SK-N-SH treated with all-trans-retinoic acid at 6 μM for 48 hours (cell line): ENCODE results near the gene PRORP.

ENCODE experiments used
- CREB5 ChIP-seq: fragments of 250-450 bp; sonication (Bioruptor Pico); IDR thresholded peaks from 2 replicates; pipeline ENCODE4 v1.5.1; 2020; ENCODE audit warnings: low read depth, mild to moderate bottlenecking, moderate library complexity
- ESRRG ChIP-seq: fragments of 250-450 bp; sonication (Bioruptor Pico); IDR thresholded peaks from 2 replicates; pipeline ENCODE4 v1.6.1; 2021; ENCODE audit warnings: mild to moderate bottlenecking
- ISL1 ChIP-seq: fragments of 250-450 bp; sonication (Bioruptor Pico); IDR thresholded peaks from 2 replicates; pipeline ENCODE4 v2.1.2; 2022; ENCODE audit warnings: mild to moderate bottlenecking, moderate library complexity
- OSR1 ChIP-seq: fragments of 250-450 bp; sonication (Bioruptor Pico); IDR thresholded peaks from 2 replicates; pipeline ENCODE4 v1.8.0; 2022; ENCODE audit warnings: moderate library complexity, mild to moderate bottlenecking, inconsistent platforms
- PATZ1 ChIP-seq: fragments of 250-450 bp; sonication (Bioruptor Pico); IDR thresholded peaks from 2 replicates; pipeline ENCODE4 v1.8.0; 2020; ENCODE audit warnings: mild to moderate bottlenecking, moderate library complexity, borderline replicate concordance
- POU6F1 ChIP-seq: fragments of 250-450 bp; sonication (Bioruptor Pico); IDR thresholded peaks from 2 replicates; pipeline ENCODE4 v1.8.0; 2021; ENCODE audit warnings: low read depth, mild to moderate bottlenecking, moderate library complexity, borderline replicate concordance
- PPARA ChIP-seq: fragments of 250-450 bp; sonication (Bioruptor Pico); IDR thresholded peaks from 2 replicates; pipeline ENCODE4 v1.5.0; 2020; ENCODE audit warnings: mild to moderate bottlenecking, borderline replicate concordance
- SNAI2 ChIP-seq: fragments of 250-450 bp; sonication (Bioruptor Pico); IDR thresholded peaks from 2 replicates; pipeline ENCODE4 v1.5.0; 2020; ENCODE audit warnings: mild to moderate bottlenecking, moderate library complexity
- ZFP3 ChIP-seq: fragments of 250-450 bp; sonication (Bioruptor Pico); IDR thresholded peaks from 2 replicates; pipeline ENCODE4 v1.5.0; 2020; ENCODE audit warnings: mild to moderate bottlenecking, moderate library complexity
- ZFP30 ChIP-seq: fragments of 450-650 bp; formaldehyde crosslinking; IDR thresholded peaks from 2 replicates; pipeline ENCODE4 v1.5.0; 2022; ENCODE audit warnings: mild to moderate bottlenecking, moderate library complexity

- TF ChIP-seq ISL1 (CRISPR knock-in tag): no peak
- no peak for TF ChIP-seq PATZ1 (CRISPR knock-in tag)
- TF ChIP-seq SNAI2 (CRISPR knock-in tag): no peak
- no peak for TF ChIP-seq ZFP30 (CRISPR knock-in tag)
- TF ChIP-seq POU6F1 (CRISPR knock-in tag): no peak
- TF ChIP-seq ESRRG: no peak
- TF ChIP-seq ZFP3 (CRISPR knock-in tag): no peak
- no peak for TF ChIP-seq CREB5 (CRISPR knock-in tag)
- TF ChIP-seq OSR1 (CRISPR knock-in tag): no peak
- no peak for TF ChIP-seq PPARA (CRISPR knock-in tag)
These were observed 1.8 kb downstream of the PRORP start for GRCh38 chr14:35124127-35124526.
